HepG2 (cell line): ENCODE data around the gene TEKT3. TPM values are rescaled to one million over a fixed set of nuclear protein-coding genes. Genes with fewer than 3 reads are reported as not detected.

ENCODE experiments used
- AGO1 ChIP-seq: fragments of 200-400 bp; formaldehyde crosslinking; IDR thresholded peaks from 2 replicates; pipeline ENCODE4 v1.6.1; 2017; ENCODE audit warnings: mild to moderate bottlenecking, low read depth, low read length, moderate library complexity; ENCODE audit not compliant: poor library complexity, severe bottlenecking
- CENPT ChIP-seq: sonication (generic); formaldehyde crosslinking; IDR thresholded peaks from 2 replicates; pipeline ENCODE4 v1.8.0; 2022; ENCODE audit warnings: low read depth, mild to moderate bottlenecking, moderate library complexity, missing genetic modification reagents
- EP300 ChIP-seq, 3 experiments: sonication (generic) in 1 of 3; formaldehyde crosslinking in 1 of 3; IDR thresholded peaks; 2 replicates each; pipeline versions ENCODE4 v1.5.1 to v1.6.1; 2011 to 2020; ENCODE audit warnings: low read depth in 2 of 3, low read length in 2 of 3, borderline replicate concordance in 1 of 3, improper control_type of control experiment in 1 of 3, mild to moderate bottlenecking in 1 of 3, missing genetic modification reagents in 1 of 3, moderate library complexity in 1 of 3
- ETV5 ChIP-seq: IDR thresholded peaks from 2 replicates; pipeline ENCODE4 v1.6.1; 2018; ENCODE audit warnings: missing biosample characterization, missing genetic modification reagents, inconsistent platforms, borderline replicate concordance
- EZH2 ChIP-seq: conservative IDR thresholded peaks from 2 replicates; pipeline ENCODE4 v1.6.1; 2012; ENCODE audit warnings: mild to moderate bottlenecking, low read depth, low read length, moderate library complexity
- HDAC2 ChIP-seq: sonication (generic); formaldehyde crosslinking; IDR thresholded peaks from 2 replicates; pipeline ENCODE4 v1.4.0; 2020; ENCODE audit warnings: missing genetic modification reagents
- HIVEP1 ChIP-seq: sonication (generic); formaldehyde crosslinking; IDR thresholded peaks from 2 replicates; pipeline ENCODE4 v1.4.0; 2020; ENCODE audit warnings: mild to moderate bottlenecking, missing genetic modification reagents
- HOXA5 ChIP-seq: sonication (generic); formaldehyde crosslinking; IDR thresholded peaks from 2 replicates; pipeline ENCODE4 v1.4.0; 2020; ENCODE audit warnings: missing genetic modification reagents
- IRX3 ChIP-seq: sonication (generic); formaldehyde crosslinking; IDR thresholded peaks from 2 replicates; pipeline ENCODE4 v1.8.1; 2023; ENCODE audit warnings: mild to moderate bottlenecking, low read depth, missing genetic modification reagents, borderline replicate concordance
- MAFF ChIP-seq: IDR thresholded peaks from 2 replicates; pipeline ENCODE4 v1.6.1; 2011; ENCODE audit warnings: low read depth, low read length, improper control_type of control experiment
- NFYC ChIP-seq: IDR thresholded peaks from 2 replicates; pipeline ENCODE4 v1.6.1; 2016; ENCODE audit warnings: missing genetic modification reagents, missing compliant biosample characterization
- NR2F6 ChIP-seq, 2 experiments: IDR thresholded peaks; 2 replicates each; pipeline ENCODE4 v1.6.1; 2016; ENCODE audit warnings: antibody characterized with exemption in 1 of 2, mild to moderate bottlenecking in 1 of 2
- SRSF1 ChIP-seq: fragments of 200-400 bp; formaldehyde crosslinking; optimal IDR thresholded peaks from 2 replicates; pipeline ENCODE3; 2017; ENCODE audit warnings: mild to moderate bottlenecking, low read depth, low read length, moderate library complexity
- ZC3H4 ChIP-seq: sonication (generic); formaldehyde crosslinking; IDR thresholded peaks from 2 replicates; pipeline ENCODE4 v1.4.0; 2020; ENCODE audit warnings: missing genetic modification reagents, borderline replicate concordance
- ZNF138 ChIP-seq: sonication (generic); formaldehyde crosslinking; IDR thresholded peaks from 2 replicates; pipeline ENCODE4 v1.5.0; 2020; ENCODE audit warnings: mild to moderate bottlenecking, low read depth, missing genetic modification reagents
- ZNF207 ChIP-seq: fragments of 450-650 bp; IDR thresholded peaks from 2 replicates; pipeline ENCODE4 v1.6.1; 2016; ENCODE audit warnings: antibody characterized with exemption, borderline replicate concordance
- ZNF251 ChIP-seq: sonication (generic); formaldehyde crosslinking; IDR thresholded peaks from 2 replicates; pipeline ENCODE4 v1.9.0; 2021; ENCODE audit warnings: mild to moderate bottlenecking, missing genetic modification reagents
- ZNF501 ChIP-seq: sonication (generic); formaldehyde crosslinking; IDR thresholded peaks from 2 replicates; pipeline ENCODE4 v1.5.1; 2020; ENCODE audit warnings: mild to moderate bottlenecking, moderate library complexity, missing genetic modification reagents
- ZNF577 ChIP-seq: sonication (generic); formaldehyde crosslinking; IDR thresholded peaks from 2 replicates; pipeline ENCODE4 v1.4.0; 2020; ENCODE audit warnings: mild to moderate bottlenecking, low read depth, missing genetic modification reagents, borderline replicate concordance
- ZNF614 ChIP-seq: IDR thresholded peaks from 2 replicates; pipeline ENCODE4 v1.6.1; 2018; ENCODE audit warnings: missing biosample characterization, missing genetic modification reagents, inconsistent platforms, borderline replicate concordance
- ZNF629 ChIP-seq: sonication (generic); formaldehyde crosslinking; conservative IDR thresholded peaks from 2 replicates; pipeline ENCODE4 v1.5.0; 2020; ENCODE audit warnings: missing genetic modification reagents
- ZNF780A ChIP-seq: sonication (generic); formaldehyde crosslinking; IDR thresholded peaks from 2 replicates; pipeline ENCODE4 v1.8.0; 2022; ENCODE audit warnings: mild to moderate bottlenecking, missing genetic modification reagents, moderate library complexity
- polyA plus RNA-seq, 8 experiments: library from polyadenylated mRNA; depleted of rRNA in 3 of 8; stranded (reverse) in 7 of 8; unstranded in 1 of 8; fragments of >200 nt; fragmentation: Illumina TruSeq in 4 of 8; extraction: Trizol in 4 of 8; gene quantifications; 2 replicates each; pipeline versions ENCODE4 v1.2.1 to v1.2.3, GENCODE V29; 2011 to 2016; ENCODE audit warnings: low read depth in 4 of 8, missing spikeins in 1 of 8, mixed read lengths in 1 of 8; ENCODE audit not compliant: insufficient read depth in 1 of 8
- total RNA-seq, 5 experiments: library from RNA; depleted of rRNA; stranded (reverse); fragments of >200 nt; fragmentation: Illumina TruSeq; extraction: Trizol; gene quantifications; 2 replicates each; pipeline ENCODE4 v1.2.3, GENCODE V29; 2016; ENCODE audit warnings: low read depth in 1 of 5
- TF ChIP-seq, protein P1 (sequence below): sonication (generic); formaldehyde crosslinking; IDR thresholded peaks from 2 replicates; pipeline ENCODE4 v1.5.0; 2020; ENCODE audit warnings: mild to moderate bottlenecking, missing genetic modification reagents
- TF ChIP-seq, protein P2 (sequence below): sonication (generic); formaldehyde crosslinking; IDR thresholded peaks from 2 replicates; pipeline ENCODE4 v1.4.0; 2020; ENCODE audit warnings: missing genetic modification reagents
- TF ChIP-seq, protein P3 (sequence below): sonication (generic); formaldehyde crosslinking; IDR thresholded peaks from 2 replicates; pipeline ENCODE4 v1.5.0; 2020; ENCODE audit warnings: missing genetic modification reagents

Gene TEKT3
- total and polyA plus RNA-seq, 2 of the 13 experiments (the other 11 are each of a cell fraction or from before 2014, with no cell fraction given) = 0.58 to 0.82 TPM

DNA sequence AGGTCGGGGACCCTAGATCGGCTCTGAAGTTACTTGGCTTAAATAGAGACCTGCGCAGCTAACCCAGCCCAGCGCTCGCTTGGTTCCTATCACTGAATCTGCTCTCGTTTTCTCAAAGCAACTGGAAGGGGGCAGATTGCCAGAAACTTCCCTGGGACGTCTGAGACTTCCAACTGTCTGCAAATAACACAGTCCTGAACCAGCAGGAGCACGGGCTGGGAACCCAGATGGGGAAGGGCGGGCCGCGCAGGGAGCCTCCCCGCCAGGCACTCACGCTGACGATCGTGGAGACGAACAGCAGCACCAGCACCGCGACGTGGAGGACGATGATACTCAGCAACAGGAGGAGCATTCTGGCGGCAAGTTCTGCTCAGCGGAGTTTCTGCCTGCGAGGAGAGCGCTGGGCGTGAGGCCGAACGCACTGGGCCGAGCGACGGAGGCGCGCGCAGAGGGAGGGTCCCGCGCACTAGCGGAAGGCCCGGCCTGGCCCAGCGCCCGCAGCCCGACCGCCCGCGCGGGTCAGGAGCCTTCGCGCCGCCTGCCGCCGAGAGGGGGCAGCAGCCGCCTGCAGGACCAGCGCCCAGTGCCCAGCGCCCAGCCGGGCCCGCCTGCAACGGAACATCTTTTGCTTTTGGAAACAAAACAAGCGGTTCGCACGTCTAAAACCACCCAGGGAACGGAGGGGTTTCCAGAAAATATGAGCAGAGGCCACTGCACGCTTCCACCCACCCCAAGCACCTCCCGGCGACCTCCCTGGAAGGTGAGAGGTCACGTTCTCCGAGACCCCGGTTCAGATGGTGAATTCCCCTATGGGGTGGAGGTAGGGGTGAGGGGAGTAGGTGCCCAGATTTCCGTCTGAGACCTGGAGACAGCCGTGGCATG, 80.8 kb downstream of the TEKT3 start (continued):
- TF ChIP-seq HOXA5 (CRISPR knock-in tag) (peak; percentile 43; the same call in 1 of the 2 replicates), CENPT (CRISPR knock-in tag) (no peak), ZNF138 (CRISPR knock-in tag) (0 out of 2 replicates have a peak, but pooled peaks have one; percentile 56), HIVEP1 (CRISPR knock-in tag) (no peak), ZNF780A (CRISPR knock-in tag) (no peak), HDAC2 (CRISPR knock-in tag) (0 out of 2 replicates have a peak, but pooled peaks have one; percentile 15), EZH2 (no peak), IRX3 (peak; percentile 38; the same call in 1 of the 2 replicates), ZNF577 (CRISPR knock-in tag) (no peak), ZNF629 (CRISPR knock-in tag) (no peak), NFYC (CRISPR knock-in tag) (no peak), SRSF1 (no peak), NR2F6 (IDR thresholded peaks at IDR 0.05) (no peak), NR2F6 (CRISPR knock-in tag; IDR thresholded peaks at IDR 0.05) (no peak), ZNF614 (CRISPR knock-in tag) (no peak), ZNF501 (CRISPR knock-in tag) (no peak), MAFF (no peak), EP300 (IDR thresholded peaks at IDR 0.05; ENCODE audit: low read depth in 2 of 2, low read length in 2 of 2) (no peak), EP300 (CRISPR knock-in tag; IDR thresholded peaks at IDR 0.05; ENCODE audit: borderline replicate concordance) (peak; percentile 35; the same call in 1 of the 2 replicates), ETV5 (CRISPR knock-in tag) (no peak), ZC3H4 (CRISPR knock-in tag) (no peak), ZNF251 (CRISPR knock-in tag) (no peak), ZNF207 (no peak), AGO1 (no peak)
- TF ChIP-seq, protein P1, sequence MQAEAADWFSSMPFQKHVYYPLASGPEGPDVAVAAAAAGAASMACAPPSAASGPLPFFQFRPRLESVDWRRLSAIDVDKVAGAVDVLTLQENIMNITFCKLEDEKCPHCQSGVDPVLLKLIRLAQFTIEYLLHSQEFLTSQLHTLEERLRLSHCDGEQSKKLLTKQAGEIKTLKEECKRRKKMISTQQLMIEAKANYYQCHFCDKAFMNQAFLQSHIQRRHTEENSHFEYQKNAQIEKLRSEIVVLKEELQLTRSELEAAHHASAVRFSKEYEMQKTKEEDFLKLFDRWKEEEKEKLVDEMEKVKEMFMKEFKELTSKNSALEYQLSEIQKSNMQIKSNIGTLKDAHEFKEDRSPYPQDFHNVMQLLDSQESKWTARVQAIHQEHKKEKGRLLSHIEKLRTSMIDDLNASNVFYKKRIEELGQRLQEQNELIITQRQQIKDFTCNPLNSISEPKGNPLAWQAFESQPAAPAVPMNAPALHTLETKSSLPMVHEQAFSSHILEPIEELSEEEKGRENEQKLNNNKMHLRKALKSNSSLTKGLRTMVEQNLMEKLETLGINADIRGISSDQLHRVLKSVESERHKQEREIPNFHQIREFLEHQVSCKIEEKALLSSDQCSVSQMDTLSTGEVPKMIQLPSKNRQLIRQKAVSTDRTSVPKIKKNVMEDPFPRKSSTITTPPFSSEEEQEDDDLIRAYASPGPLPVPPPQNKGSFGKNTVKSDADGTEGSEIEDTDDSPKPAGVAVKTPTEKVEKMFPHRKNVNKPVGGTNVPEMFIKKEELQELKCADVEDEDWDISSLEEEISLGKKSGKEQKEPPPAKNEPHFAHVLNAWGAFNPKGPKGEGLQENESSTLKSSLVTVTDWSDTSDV (CRISPR knock-in tag) = 0 out of 2 replicates have a peak, but pooled peaks have one; percentile 38
- TF ChIP-seq, protein P2, sequence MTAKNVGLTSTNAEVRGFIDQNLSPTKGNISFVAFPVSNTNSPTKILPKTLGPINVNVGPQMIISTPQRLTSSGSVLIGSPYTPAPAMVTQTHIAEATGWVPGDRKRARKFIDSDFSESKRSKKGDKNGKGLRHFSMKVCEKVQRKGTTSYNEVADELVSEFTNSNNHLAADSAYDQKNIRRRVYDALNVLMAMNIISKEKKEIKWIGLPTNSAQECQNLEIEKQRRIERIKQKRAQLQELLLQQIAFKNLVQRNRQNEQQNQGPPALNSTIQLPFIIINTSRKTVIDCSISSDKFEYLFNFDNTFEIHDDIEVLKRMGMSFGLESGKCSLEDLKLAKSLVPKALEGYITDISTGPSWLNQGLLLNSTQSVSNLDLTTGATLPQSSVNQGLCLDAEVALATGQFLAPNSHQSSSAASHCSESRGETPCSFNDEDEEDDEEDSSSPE (CRISPR knock-in tag) = peak; percentile 46; the same call in 1 of the 2 replicates
- TF ChIP-seq, protein P3, sequence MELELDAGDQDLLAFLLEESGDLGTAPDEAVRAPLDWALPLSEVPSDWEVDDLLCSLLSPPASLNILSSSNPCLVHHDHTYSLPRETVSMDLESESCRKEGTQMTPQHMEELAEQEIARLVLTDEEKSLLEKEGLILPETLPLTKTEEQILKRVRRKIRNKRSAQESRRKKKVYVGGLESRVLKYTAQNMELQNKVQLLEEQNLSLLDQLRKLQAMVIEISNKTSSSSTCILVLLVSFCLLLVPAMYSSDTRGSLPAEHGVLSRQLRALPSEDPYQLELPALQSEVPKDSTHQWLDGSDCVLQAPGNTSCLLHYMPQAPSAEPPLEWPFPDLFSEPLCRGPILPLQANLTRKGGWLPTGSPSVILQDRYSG (CRISPR knock-in tag) = no peak
